Activated T-helper 2 cell treated with anti-CD3 and anti-CD28 coated beads, Interferon-gamma antibody, Interleukin-2, Interleukin-4, amounts not matched to agents 10 μg/mL and 5 μg/mL and 100 μg/mL, durations not matched to agents 14 hours and 24 hours and 36 hours (primary cell): ENCODE measurements around the gene SLC2A5. TPM values are rescaled to one million over a fixed set of nuclear protein-coding genes. Genes with fewer than 3 reads are reported as not detected.
"Not testable (repeated sequence)": the region's sequence is repeated elsewhere in the genome, so short reads cannot be mapped to it uniquely, and the experiment has no call there.

Source experiments
- DNase-seq: peaks from one replicate; pipeline ENCODE4 v3.0.0; 2021; ENCODE audit warnings: low spot score
- H3K27ac Mint-ChIP-seq: one replicate; pipeline ENCODE4 v1.8.0; 2021; ENCODE audit warnings: mixed read lengths
- H3K27me3 Mint-ChIP-seq: one replicate; pipeline ENCODE4 v1.8.0; 2021; ENCODE audit warnings: low read depth, mixed read lengths
- H3K36me3 Mint-ChIP-seq: one replicate; pipeline ENCODE4 v1.8.0; 2021; ENCODE audit warnings: low read depth, mixed read lengths
- H3K4me1 Mint-ChIP-seq: one replicate; pipeline ENCODE4 v1.8.0; 2021; ENCODE audit warnings: low read depth, mixed read lengths
- H3K4me3 Mint-ChIP-seq: one replicate; pipeline ENCODE4 v1.8.0; 2021; ENCODE audit warnings: low read depth, mild to moderate bottlenecking, moderate library complexity, mixed read lengths
- H3K9me3 Mint-ChIP-seq: one replicate; pipeline ENCODE4 v1.8.0; 2021; ENCODE audit warnings: mixed read lengths
- intact Hi-C: fragments of 100-400 bp; cut with micrococcal nuclease; formaldehyde crosslinking; loops from one replicate; pipeline ENCODE4 v1.15.1; 2023
- total RNA-seq: library from RNA; stranded (reverse); gene quantifications from 2 replicates; pipeline ENCODE4 v1.2.3, GENCODE V29; 2022

The SLC2A5 gene
- total RNA-seq, 1 donor from 2014 or later, result not detected

GRCh38 chr1:9031484-9032259, 37.8 kb downstream of the SLC2A5 start:
- Mint-ChIP-seq H3K4me1 (no peaks in the 10 kb centered on the region), H3K4me3 (no peak overlapping the region), H3K36me3 (no peaks in the 10 kb centered on the region), H3K27ac (no peak overlapping the region), H3K9me3 (peaks cover 18% of the 10 kb centered on the region), H3K27me3 (peaks cover 14% of the 10 kb centered on the region)
- intact Hi-C loops, result no loop called here
- DNase-seq, result no peak

GRCh38 chr1:9031077-9031476, 38.4 kb downstream of the SLC2A5 start:
- H3K9me3 Mint-ChIP-seq, result peaks cover 18% of the 10 kb centered on the region
- H3K4me3 Mint-ChIP-seq, H3K36me3 Mint-ChIP-seq, H3K4me1 Mint-ChIP-seq, intact Hi-C loops, H3K27ac Mint-ChIP-seq, DNase-seq: not testable (repeated sequence)
- peaks cover 14% of the 10 kb centered on the region for H3K27me3 Mint-ChIP-seq

- Mint-ChIP-seq H3K4me1 (no peaks in the 10 kb centered on the region), H3K9me3 (peaks cover 5% of the 10 kb centered on the region), H3K4me3 (no peak overlapping the region), H3K36me3 (no peaks in the 10 kb centered on the region), H3K27ac (no peak overlapping the region), H3K27me3 (peaks cover 11% of the 10 kb centered on the region)
- no peak for DNase-seq
- intact Hi-C loops, result no loop called here
Measured at GRCh38 chr1:9028921-9029705, 40.3 kb downstream of the SLC2A5 start.

GRCh38 chr1:9027307-9027706, 42.1 kb downstream of the SLC2A5 start:
- DNase-seq, result no peak
- Mint-ChIP-seq H3K36me3 (no peaks in the 10 kb centered on the region), H3K27me3 (peaks cover 11% of the 10 kb centered on the region), H3K9me3 (peaks cover 5% of the 10 kb centered on the region), H3K4me3 (no peak overlapping the region), H3K4me1 (no peaks in the 10 kb centered on the region), H3K27ac (no peak overlapping the region)
- intact Hi-C loops, result no loop called here

GRCh38 chr1:9025449-9025848, 44.0 kb downstream of the SLC2A5 start:
- no peaks in the 10 kb centered on the region for H3K9me3 Mint-ChIP-seq
- intact Hi-C loops, result no loop called here

GRCh38 chr1:9024837-9025236, 44.6 kb downstream of the SLC2A5 start:
- intact Hi-C loops, result no loop called here
- no peak overlapping the region for H3K4me3 Mint-ChIP-seq
- H3K36me3 Mint-ChIP-seq, result no peaks in the 10 kb centered on the region
- H3K27ac Mint-ChIP-seq, result no peak overlapping the region
- no peaks in the 10 kb centered on the region for H3K4me1 Mint-ChIP-seq
- H3K27me3 Mint-ChIP-seq, result peaks cover 15% of the 10 kb centered on the region
- H3K9me3 Mint-ChIP-seq, result no peaks in the 10 kb centered on the region
- DNase-seq, result no peak

More at GRCh38 chr1:9025449-9025848, 44.0 kb downstream of the SLC2A5 start:
- no peak overlapping the region for H3K27ac Mint-ChIP-seq
- DNase-seq, result no peak
- no peak overlapping the region for H3K4me3 Mint-ChIP-seq
- no peaks in the 10 kb centered on the region for H3K4me1 Mint-ChIP-seq
- H3K36me3 Mint-ChIP-seq, result no peaks in the 10 kb centered on the region
- peaks cover 13% of the 10 kb centered on the region for H3K27me3 Mint-ChIP-seq

- Mint-ChIP-seq H3K9me3 (no peaks in the 10 kb centered on the region), H3K27me3 (peaks cover 8% of the 10 kb centered on the region), H3K36me3 (no peaks in the 10 kb centered on the region), H3K4me3 (no peak overlapping the region), H3K27ac (no peak overlapping the region), H3K4me1 (no peaks in the 10 kb centered on the region)
- DNase-seq, result no peak
- intact Hi-C loops, result no loop called here
Measured at GRCh38 chr1:9022773-9023172, 46.7 kb downstream of the SLC2A5 start.

- H3K4me3 Mint-ChIP-seq, DNase-seq, H3K36me3 Mint-ChIP-seq, H3K4me1 Mint-ChIP-seq, intact Hi-C loops, H3K27ac Mint-ChIP-seq, H3K9me3 Mint-ChIP-seq, H3K27me3 Mint-ChIP-seq: not testable (repeated sequence)
Measured at GRCh38 chr1:9022026-9022738, 47.3 kb downstream of the SLC2A5 start.

GRCh38 chr1:9020305-9020704, 49.1 kb downstream of the SLC2A5 start:
- no peaks in the 10 kb centered on the region for H3K36me3 Mint-ChIP-seq
- intact Hi-C loops, result no loop called here
- no peaks in the 10 kb centered on the region for H3K4me1 Mint-ChIP-seq
- H3K27me3 Mint-ChIP-seq, result peaks cover 10% of the 10 kb centered on the region
- no peaks in the 10 kb centered on the region for H3K9me3 Mint-ChIP-seq
- no peak for DNase-seq
- H3K4me3 Mint-ChIP-seq, result no peak overlapping the region
- no peak overlapping the region for H3K27ac Mint-ChIP-seq

- H3K4me1 Mint-ChIP-seq, result no peaks in the 10 kb centered on the region
- no peaks in the 10 kb centered on the region for H3K36me3 Mint-ChIP-seq
- H3K4me3 Mint-ChIP-seq, result no peak overlapping the region
- peaks cover 12% of the 10 kb centered on the region for H3K27me3 Mint-ChIP-seq
- intact Hi-C loops, result no loop called here
- no peak overlapping the region for H3K27ac Mint-ChIP-seq
- H3K9me3 Mint-ChIP-seq, result no peaks in the 10 kb centered on the region
- no peak for DNase-seq
Measured at GRCh38 chr1:9019896-9020295, 49.5 kb downstream of the SLC2A5 start.

GRCh38 chr1:9018333-9018732, 51.1 kb downstream of the SLC2A5 start:
- Mint-ChIP-seq H3K9me3 (no peaks in the 10 kb centered on the region), H3K4me1 (no peaks in the 10 kb centered on the region), H3K27me3 (peaks cover 12% of the 10 kb centered on the region), H3K27ac (no peak overlapping the region), H3K4me3 (no peak overlapping the region), H3K36me3 (no peaks in the 10 kb centered on the region)
- intact Hi-C loops, result no loop called here
- DNase-seq, result no peak

GRCh38 chr1:9016455-9016854, 53.0 kb downstream of the SLC2A5 start:
- Mint-ChIP-seq H3K36me3 (no peaks in the 10 kb centered on the region), H3K4me1 (no peaks in the 10 kb centered on the region), H3K27ac (no peak overlapping the region), H3K27me3 (peaks cover 16% of the 10 kb centered on the region), H3K9me3 (no peaks in the 10 kb centered on the region), H3K4me3 (no peak overlapping the region)
- intact Hi-C loops, result no loop called here
- DNase-seq, result no peak
